Measurements from ENCODE around the gene MAD1L1.

The MAD1L1 gene

GRCh38 chr7:2217206-2217605, 15.5 kb downstream of the MAD1L1 start:
- FAIRE-seq = no peak

GRCh38 chr7:2215851-2216250, 16.9 kb downstream of the MAD1L1 start:
- no peak for FAIRE-seq

GRCh38 chr7:2214636-2215035, 18.1 kb downstream of the MAD1L1 start:
- no peak for FAIRE-seq

GRCh38 chr7:2213551-2214215, 19.1 kb downstream of the MAD1L1 start:
- FAIRE-seq = no peak

GRCh38 chr7:2212906-2213305, 19.8 kb downstream of the MAD1L1 start:
- no peak for FAIRE-seq

GRCh38 chr7:2211926-2212325, 20.8 kb downstream of the MAD1L1 start:
- FAIRE-seq = no peak

- no peak for FAIRE-seq
Measured at GRCh38 chr7:2211259-2211880, 21.4 kb downstream of the MAD1L1 start.

GRCh38 chr7:2210551-2211258, 22.0 kb downstream of the MAD1L1 start:
- no peak for FAIRE-seq

GRCh38 chr7:2209961-2210323, 22.8 kb downstream of the MAD1L1 start:
- no peak for FAIRE-seq

- FAIRE-seq = no peak
Measured at GRCh38 chr7:2209146-2209960, 23.4 kb downstream of the MAD1L1 start.

GRCh38 chr7:2208712-2209111, 24.0 kb downstream of the MAD1L1 start:
- FAIRE-seq = no peak

- FAIRE-seq = no peak
Measured at GRCh38 chr7:2205036-2205780, 27.5 kb downstream of the MAD1L1 start.

- no peak for FAIRE-seq
Measured at GRCh38 chr7:2204446-2204845, 28.3 kb downstream of the MAD1L1 start.

GRCh38 chr7:2203766-2204300, 28.9 kb downstream of the MAD1L1 start:
- no peak for FAIRE-seq

- FAIRE-seq = no peak
Measured at GRCh38 chr7:2202901-2203765, 29.6 kb downstream of the MAD1L1 start.

GRCh38 chr7:2202361-2202761, 30.4 kb downstream of the MAD1L1 start:
- no peak for FAIRE-seq

- FAIRE-seq = no peak
Measured at GRCh38 chr7:2201686-2202360, 30.9 kb downstream of the MAD1L1 start.

- no peak for FAIRE-seq
Measured at GRCh38 chr7:2201128-2201527, 31.6 kb downstream of the MAD1L1 start.

GRCh38 chr7:2200584-2200980, 32.2 kb downstream of the MAD1L1 start:
- no peak for FAIRE-seq

- no peak for FAIRE-seq
Measured at GRCh38 chr7:2199956-2200583, 32.7 kb downstream of the MAD1L1 start.
